ENCODE results near the gene MINDY1. TPM values are rescaled to one million over a fixed set of nuclear protein-coding genes. Genes with fewer than 3 reads are reported as not detected.

Gene MINDY1
- polyA plus RNA-seq, 3 donors = 11.5 to 25.0 (median 13.2) TPM

GRCh38 chr1:150970808-150971582 lies 35.7 kb downstream of the MINDY1 start:
- Mint-ChIP-seq H3K27ac (peak overlapping the region; percentile 59 to 90 (median 81)), H3K27me3 (ENCODE audit: low read depth in 3 of 3) (no peaks in the 10 kb centered on the region), H3K9me3 (no peaks in the 10 kb centered on the region), H3K36me3 (peaks cover 31 to 39% of the 10 kb centered on the region in 2 donors), H3K4me1 (peaks cover 52% of the 10 kb centered on the region), H3K4me3 (peak overlapping the region; percentile 41 to 90)
- H3K79me2 ChIP-seq (ENCODE audit: insufficient read depth, low read length) = peaks cover 81% of the 10 kb centered on the region
- no peaks in the 10 kb centered on the region for H3K27me3 ChIP-seq (ENCODE audit: control insufficient read depth in 2 of 2, insufficient read depth in 2 of 2, low read length in 2 of 2)
- DNase-seq = peak; percentile 30 to 41 (median 31)
- peaks cover 78% of the 10 kb centered on the region for H4K20me1 ChIP-seq (ENCODE audit: insufficient read depth, low read length)
- H3K9ac ChIP-seq (ENCODE audit: insufficient read depth, low read length, poor library complexity, severe bottlenecking) = peak overlapping the region; percentile 6
- peaks cover 30 to 37% of the 10 kb centered on the region in 2 donors for H3K36me3 ChIP-seq (replicated peaks in 1 of 2; ENCODE audit: control insufficient read depth in 1 of 2, insufficient read depth in 2 of 2, low read length in 2 of 2)
- H2AFZ ChIP-seq (ENCODE audit: insufficient read depth, low read depth, low read length, poor library complexity, severe bottlenecking) = no peak overlapping the region
- no peak for TF ChIP-seq CTCF (IDR thresholded peaks at IDR 0.05)
- intact Hi-C loops (cut with micrococcal nuclease) = loop anchor here (5.0 to 10.0 kb wide), 3 partner anchors 36 to 206 kb away; partner anchors contain the start of genes CTSS (in 1 of the 2), MINDY1 (in 1 of the 2), PRUNE1 (in 1 of the 2) and SETDB1 (in 1 of the 2)
- peaks cover 45 to 54% of the 10 kb centered on the region in 2 donors for H3K4me1 ChIP-seq (ENCODE audit: control insufficient read depth in 1 of 2, insufficient read depth in 2 of 2, low read length in 2 of 2)
- H3K4me3 ChIP-seq (replicated peaks in 1 of 3; ENCODE audit: low read depth in 2 of 3, low read length in 3 of 3) = peak overlapping the region in 1 of 3 experiments; percentile 88
- H3K4me2 ChIP-seq (replicated peaks; ENCODE audit: extremely low read depth, low read length, poor library complexity, severe bottlenecking) = peak overlapping the region; percentile 98
- H3K9me3 ChIP-seq (replicated peaks in 1 of 2; ENCODE audit: control insufficient read depth in 1 of 2, insufficient read depth in 1 of 2, low read length in 2 of 2) = no peaks in the 10 kb centered on the region
- H3K27ac ChIP-seq (ENCODE audit: low read depth in 1 of 2, low read length in 2 of 2) = peak overlapping the region; percentile 33 to 84
- WGBS (ENCODE audit: insufficient coverage) = 39% methylated on average over 7 of the region's 11 CpGs

- Mint-ChIP-seq H3K27ac (peak overlapping the region in 4 of 7 donors; percentile 49 to 81 (median 72)), H3K9me3 (no peaks in the 10 kb centered on the region), H3K4me3 (no peak overlapping the region), H3K27me3 (ENCODE audit: low read depth in 3 of 3) (no peaks in the 10 kb centered on the region), H3K4me1 (peaks cover 43% of the 10 kb centered on the region), H3K36me3 (peaks cover 42 to 51% of the 10 kb centered on the region in 2 donors)
- Histone ChIP-seq H3K27me3 (ENCODE audit: control insufficient read depth in 2 of 2, insufficient read depth in 2 of 2, low read length in 2 of 2) (no peaks in the 10 kb centered on the region), H4K20me1 (ENCODE audit: insufficient read depth, low read length) (peaks cover 90% of the 10 kb centered on the region), H2AFZ (ENCODE audit: insufficient read depth, low read depth, low read length, poor library complexity, severe bottlenecking) (no peak overlapping the region), H3K9ac (ENCODE audit: insufficient read depth, low read length, poor library complexity, severe bottlenecking) (no peak overlapping the region), H3K9me3 (replicated peaks in 1 of 2; ENCODE audit: control insufficient read depth in 1 of 2, insufficient read depth in 1 of 2, low read length in 2 of 2) (no peaks in the 10 kb centered on the region), H3K36me3 (replicated peaks in 1 of 2; ENCODE audit: control insufficient read depth in 1 of 2, insufficient read depth in 2 of 2, low read length in 2 of 2) (peaks cover 44 to 48% of the 10 kb centered on the region in 2 donors), H3K27ac (ENCODE audit: low read depth in 1 of 2, low read length in 2 of 2) (no peak overlapping the region), H3K4me1 (ENCODE audit: control insufficient read depth in 1 of 2, insufficient read depth in 2 of 2, low read length in 2 of 2) (peaks cover 35 to 44% of the 10 kb centered on the region in 2 donors), H3K4me2 (replicated peaks; ENCODE audit: extremely low read depth, low read length, poor library complexity, severe bottlenecking) (no peak overlapping the region), H3K4me3 (replicated peaks in 1 of 3; ENCODE audit: low read depth in 2 of 3, low read length in 3 of 3) (no peak overlapping the region), H3K79me2 (ENCODE audit: insufficient read depth, low read length) (peaks cover 76% of the 10 kb centered on the region)
- no peak for TF ChIP-seq CTCF (IDR thresholded peaks at IDR 0.05)
- intact Hi-C loops (cut with micrococcal nuclease) = loop anchor here (5.0 to 10.0 kb wide), 3 partner anchors 38 to 205 kb away; partner anchors contain the start of genes CTSS (in 1 of the 2), MINDY1 (in 1 of the 2), PRUNE1 (in 1 of the 2) and SETDB1 (in 1 of the 2)
- no peak for DNase-seq
- 61% methylated on average over 2 of the region's 3 CpGs for WGBS (ENCODE audit: insufficient coverage)
Observed at GRCh38 chr1:150969626-150970025, 37.1 kb downstream of the MINDY1 start.
